AG09309 (cell line): ENCODE results near the gene ADARB1.

ENCODE experiments used
- DNase-seq: peaks from one replicate; pipeline ENCODE4 v3.0.0-alpha.2; 2010; ENCODE audit warnings: low read depth
- H3K4me3 ChIP-seq: 2 replicates; pipeline ENCODE4 v1.5.1; 2011; ENCODE audit warnings: mild to moderate bottlenecking, low read depth, low read length, moderate library complexity; ENCODE audit not compliant: control insufficient read depth
- CTCF ChIP-seq: IDR thresholded peaks from 2 replicates; pipeline ENCODE4 v1.5.1; 2011; ENCODE audit warnings: mild to moderate bottlenecking, low read depth, low read length, inconsistent platforms; ENCODE audit not compliant: insufficient read depth, control insufficient read depth; ENCODE audit errors: missing control alignments

Gene ADARB1

GRCh38 chr21:45117314-45117713 is 42.9 kb downstream of the ADARB1 start:
- no peak for TF ChIP-seq CTCF
- no peak for DNase-seq

GRCh38 chr21:45118099-45118498 is 43.7 kb downstream of the ADARB1 start:
- no peak for TF ChIP-seq CTCF
- H3K4me3 ChIP-seq = no peak overlapping the region
- DNase-seq = no peak

More at GRCh38 chr21:45117314-45117713, 42.9 kb downstream of the ADARB1 start:
- H3K4me3 ChIP-seq = no peak overlapping the region

GRCh38 chr21:45119812-45120211 is 45.4 kb downstream of the ADARB1 start:
- no peak overlapping the region for H3K4me3 ChIP-seq
- no peak for TF ChIP-seq CTCF
- DNase-seq = no peak

- no peak for TF ChIP-seq CTCF
- no peak for DNase-seq
Measured at GRCh38 chr21:45120975-45121374, 46.6 kb downstream of the ADARB1 start.

GRCh38 chr21:45122030-45122429 is 47.6 kb downstream of the ADARB1 start:
- no peak for TF ChIP-seq CTCF
- no peak for DNase-seq
- no peak overlapping the region for H3K4me3 ChIP-seq

More at GRCh38 chr21:45120975-45121374, 46.6 kb downstream of the ADARB1 start:
- no peak overlapping the region for H3K4me3 ChIP-seq

GRCh38 chr21:45122432-45123132 is 48.2 kb downstream of the ADARB1 start:
- DNase-seq = no peak
- no peak for TF ChIP-seq CTCF
- H3K4me3 ChIP-seq = no peak overlapping the region

GRCh38 chr21:45123440-45123839 is 49.1 kb downstream of the ADARB1 start:
- no peak overlapping the region for H3K4me3 ChIP-seq
- no peak for TF ChIP-seq CTCF
- DNase-seq = no peak
